Muscle of back (tissue), 13 donors: ENCODE results near the gene TLL2. TPM values are rescaled to one million over a fixed set of nuclear protein-coding genes. Genes with fewer than 3 reads are reported as not detected.
"Not testable (repeated sequence)": the region's sequence is repeated elsewhere in the genome, so short reads cannot be mapped to it uniquely, and the experiment has no call there.

Experiments used
- DNase-seq, 3 donors: peaks; one replicate each; pipeline versions ENCODE4 v3.0.0 to v3.0.0-alpha.2; 2013
- long read RNA-seq, 9 donors: transcript quantifications; one replicate each; lab custom pipeline, GENCODE V29; 2026
- polyA plus RNA-seq, 10 donors: library from polyadenylated mRNA; unstranded; fragments of 120-200 nt; gene quantifications; one replicate each; pipeline ENCODE4 v1.2.1, GENCODE V29; 2013; ENCODE audit not compliant: insufficient read length in 10 of 10

TLL2 gene
- polyA plus RNA-seq = 1 to 10 TPM in 9 of 10 donors, under 1 TPM in 1; 0.99 to 5.2 (median 3.9) TPM
- long read RNA-seq, donor 1 = 0 reads
- long read RNA-seq, donor 2, full-length matches to known transcripts = 1 of 1 reads
- long read RNA-seq, donor 2, partial matches to known transcripts = 0 of 1 reads
- long read RNA-seq, donor 2, other reads (novel, unspliced or antisense) = 0 of 1 reads
- long read RNA-seq, donor 3 = 0 reads
- long read RNA-seq, donor 4 = 0 reads
- long read RNA-seq, donor 5 = 0 reads
- long read RNA-seq, donor 6 = 0 reads
- long read RNA-seq, donor 7 = 0 reads
- long read RNA-seq, donor 8, full-length matches to known transcripts = 1 of 1 reads
- long read RNA-seq, donor 8, partial matches to known transcripts = 0 of 1 reads
- long read RNA-seq, donor 8, other reads (novel, unspliced or antisense) = 0 of 1 reads
- long read RNA-seq, donor 9 = 0 reads

GRCh38 chr10:96513698-96514561 lies at the start of gene TLL2:
Gene TLL2 (minus strand): TSS chr10:96513926. CDS start chr10:96513685, 241 bp downstream.
- peak; percentile 76 to 90 (median 81) for DNase-seq

DNA sequence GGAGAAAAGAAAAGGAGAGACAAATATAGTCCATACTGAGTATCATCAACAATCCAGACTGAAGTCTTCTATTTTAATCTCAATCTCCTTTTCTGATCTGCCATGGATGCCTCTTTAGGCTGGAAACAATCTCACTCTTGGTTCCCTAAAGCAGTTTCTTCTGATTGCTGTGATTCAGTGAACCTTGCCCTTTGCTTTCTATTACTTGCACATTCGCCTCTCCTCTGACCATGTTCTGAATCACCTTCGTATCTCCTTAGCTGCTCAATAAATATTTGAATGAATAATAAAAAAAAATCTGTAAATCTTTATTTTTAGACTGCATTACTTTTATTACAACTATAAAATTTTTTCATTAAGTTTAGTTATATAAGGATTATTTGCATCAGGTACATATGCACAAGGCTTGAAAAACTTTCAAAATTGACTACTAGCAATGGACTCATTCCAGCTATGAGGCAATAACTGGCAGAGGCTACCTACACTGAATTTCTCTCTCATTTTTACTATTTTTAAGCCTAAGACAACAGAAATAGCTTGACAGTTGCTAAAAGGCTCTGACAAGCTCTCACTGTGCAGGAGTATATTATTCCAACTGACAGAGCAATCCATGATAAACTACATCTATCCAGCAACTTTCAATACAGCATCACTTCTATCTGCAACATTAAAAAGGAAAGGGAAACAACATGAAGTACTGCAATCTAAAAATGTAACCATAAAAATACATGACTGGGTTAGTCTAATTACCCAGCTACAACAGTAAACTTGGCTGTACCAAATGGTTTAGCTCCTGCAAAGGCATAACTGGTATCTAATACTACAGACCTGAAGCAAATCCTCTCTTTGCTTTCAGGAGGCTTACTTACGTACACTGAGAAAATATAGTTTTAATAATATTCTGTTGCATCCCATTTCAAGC lies 47.5 kb upstream of the TLL2 start:
- no peak for DNase-seq

- no peak for DNase-seq
Measured at GRCh38 chr10:96560489-96560888, 46.8 kb upstream of the TLL2 start.

- DNase-seq = peak in 2 of 3 donors; percentile 3 to 20
Measured at GRCh38 chr10:96556003-96556402, 42.3 kb upstream of the TLL2 start.

GRCh38 chr10:96555330-96555729 lies 41.6 kb upstream of the TLL2 start:
- DNase-seq = no peak

DNA sequence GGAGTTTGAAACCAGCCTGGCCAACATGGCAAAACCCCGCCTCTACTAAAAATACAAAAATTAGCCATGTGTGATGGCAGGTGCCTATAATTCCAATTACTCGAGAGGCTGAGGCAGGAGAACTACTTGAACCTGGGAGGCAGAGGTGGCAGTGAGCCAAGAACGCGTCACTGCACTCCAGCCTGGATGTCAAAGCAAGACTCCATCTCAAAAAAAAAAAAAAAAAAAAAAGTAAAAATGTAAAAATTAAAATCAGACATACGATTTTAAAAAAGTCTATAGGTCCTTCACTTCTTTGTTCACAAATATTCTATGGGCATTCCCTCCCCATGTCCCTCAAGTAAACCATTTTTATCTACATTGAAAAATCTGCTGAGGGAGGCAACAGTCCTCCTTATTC lies 34.9 kb upstream of the TLL2 start:
- DNase-seq = no peak

DNA sequence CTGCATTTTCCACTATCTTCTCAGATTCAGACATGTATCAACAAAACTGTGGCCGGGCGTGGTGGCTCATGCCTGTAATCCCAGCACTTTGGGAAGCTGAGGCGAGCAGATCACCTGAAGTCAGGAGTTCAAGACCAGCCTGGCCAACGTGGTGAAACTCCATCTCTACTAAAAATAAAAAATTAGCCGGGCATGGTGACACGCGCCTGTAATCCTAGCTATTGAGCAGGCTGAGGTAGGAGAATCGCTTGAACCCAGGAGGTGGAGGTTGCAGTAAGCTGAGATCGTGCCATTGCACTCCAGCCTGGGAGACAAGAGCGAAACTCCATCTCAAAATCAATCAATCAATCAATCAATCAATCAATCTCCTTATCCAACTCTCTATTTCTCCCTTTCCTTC lies 31.8 kb upstream of the TLL2 start:
- DNase-seq = not testable (repeated sequence)

GRCh38 chr10:96541921-96542320 lies 28.2 kb upstream of the TLL2 start:
- no peak for DNase-seq

GRCh38 chr10:96540240-96540639 lies 26.5 kb upstream of the TLL2 start:
- no peak for DNase-seq

- DNase-seq = no peak
Measured at GRCh38 chr10:96538683-96539082, 25.0 kb upstream of the TLL2 start.

DNA sequence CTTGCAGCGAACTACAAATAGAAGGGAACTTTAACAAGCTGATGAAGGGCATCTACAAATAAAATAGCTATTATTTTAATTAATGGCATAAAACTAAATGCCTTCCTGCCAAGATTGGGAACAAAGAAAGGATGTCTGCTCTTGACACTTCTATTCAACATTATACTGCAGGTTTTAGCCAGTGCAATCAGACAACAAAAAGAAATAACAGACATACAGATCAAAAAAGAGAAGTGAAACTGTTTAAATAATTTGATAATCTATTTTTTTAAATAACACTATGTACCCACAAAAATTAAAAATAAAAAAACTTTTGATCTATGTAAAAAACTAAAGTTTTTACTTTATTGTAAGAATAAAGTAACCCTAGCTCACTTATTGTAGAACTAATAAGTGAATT lies 22.4 kb upstream of the TLL2 start:
- DNase-seq = no peak

GRCh38 chr10:96532523-96532922 lies 18.8 kb upstream of the TLL2 start:
- no peak for DNase-seq

DNA sequence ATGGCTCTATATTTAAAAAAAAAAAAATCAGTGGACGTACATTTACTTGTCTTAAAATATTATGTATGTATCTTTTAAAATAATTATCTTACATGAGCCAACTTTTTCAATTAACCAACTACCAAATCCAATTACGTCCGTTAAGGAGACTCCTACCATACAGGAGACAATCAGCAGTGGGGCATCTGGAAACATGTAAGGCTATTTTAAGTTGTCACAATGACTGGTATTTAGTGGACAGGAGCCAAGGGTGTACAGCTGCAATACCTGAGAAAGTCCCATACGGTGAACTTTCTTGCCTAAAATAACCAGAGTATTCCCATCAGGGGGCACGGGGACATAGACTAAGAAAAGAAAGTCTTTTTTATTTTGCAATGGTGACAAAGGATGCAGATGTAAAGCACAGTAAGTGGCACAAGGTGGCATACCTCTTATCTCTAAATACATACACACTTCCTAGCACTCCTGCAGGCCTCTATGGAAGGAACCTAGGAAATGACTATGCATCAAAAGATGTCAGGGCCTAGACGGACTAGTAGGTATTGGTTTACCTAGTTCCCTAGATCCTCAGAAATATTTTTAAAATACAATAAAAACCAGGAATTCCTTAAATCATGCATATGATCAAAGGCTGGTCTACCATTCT lies 16.0 kb upstream of the TLL2 start:
- DNase-seq = no peak

- DNase-seq = no peak
Measured at GRCh38 chr10:96524741-96525140, 11.0 kb upstream of the TLL2 start.

DNA sequence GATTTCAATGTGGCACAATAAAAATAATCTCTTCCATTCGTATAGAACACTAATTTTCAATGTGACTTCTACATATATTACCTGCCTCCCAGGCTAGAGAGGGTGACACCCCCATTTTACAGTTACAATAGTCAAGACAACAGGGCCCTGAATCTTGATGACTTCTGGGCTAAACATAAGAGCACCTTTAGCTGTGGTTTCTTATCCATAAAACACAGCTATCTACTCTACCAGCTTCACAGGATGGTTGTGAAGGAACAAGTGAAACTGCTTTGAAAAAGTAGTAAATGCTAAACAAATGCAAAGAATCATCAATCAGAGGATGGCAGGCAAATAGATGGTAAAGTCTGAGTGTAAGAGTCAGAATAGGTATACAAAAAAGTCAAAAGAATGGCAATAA lies 3.6 kb upstream of the TLL2 start:
- no peak for DNase-seq

- no peak for DNase-seq
Measured at GRCh38 chr10:96516337-96516736, 2.6 kb upstream of the TLL2 start.

- no peak for DNase-seq
Measured at GRCh38 chr10:96513305-96513697, 425 bp downstream of the TLL2 start.

DNA sequence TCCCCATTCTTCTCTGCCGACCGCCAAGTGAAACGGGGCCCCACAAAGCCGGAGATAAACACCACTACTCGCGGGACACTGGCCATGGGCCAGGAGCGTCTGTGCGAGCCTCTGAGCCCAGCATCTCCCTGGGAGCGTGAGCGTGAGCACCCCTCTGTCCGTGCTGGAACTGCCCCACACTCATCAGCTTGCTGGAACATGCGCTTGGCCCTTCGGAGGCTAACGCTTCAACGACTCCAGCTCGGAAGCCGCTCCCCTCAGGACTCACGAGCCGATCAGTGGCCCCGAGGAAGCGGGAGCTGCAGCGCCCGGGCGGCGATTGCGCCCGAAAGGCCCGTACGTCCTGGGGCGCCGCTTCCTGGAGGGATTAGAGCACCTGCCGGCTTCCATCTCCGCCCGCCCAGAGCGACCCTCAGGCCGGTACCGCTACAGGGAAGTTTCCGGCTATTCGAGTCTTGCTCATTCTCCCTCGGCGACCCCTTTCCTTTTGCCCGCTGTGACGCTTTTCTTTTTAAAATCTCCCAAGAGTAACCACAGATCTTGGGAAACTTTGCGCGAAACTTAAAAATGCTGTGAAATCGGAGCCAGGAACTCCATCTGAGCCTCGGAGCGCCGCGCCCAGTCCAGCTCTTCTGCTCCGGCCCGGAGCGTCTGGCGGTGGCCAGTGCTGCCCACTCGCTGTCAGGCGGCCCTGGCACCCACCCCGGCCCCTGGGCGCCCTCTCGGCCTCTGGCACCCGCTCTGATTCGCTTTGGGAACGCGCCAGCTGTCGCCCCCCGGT lies 1.0 kb downstream of the TLL2 start:
- peak in 2 of 3 donors; percentile 28 to 55 for DNase-seq

GRCh38 chr10:96511044-96511945 lies 2.4 kb downstream of the TLL2 start:
- peak in 2 of 3 donors; percentile 10 to 49 for DNase-seq
